H9 (cell line): Measurements from ENCODE around the gene DPH3. TPM values are rescaled to one million over a fixed set of nuclear protein-coding genes. Genes with fewer than 3 reads are reported as not detected.

Experiments
- DNase-seq: peaks from one replicate; pipeline ENCODE4 v3.0.0-alpha.2; 2017
- H2AFZ ChIP-seq: one replicate; pipeline ENCODE4 v1.6.1; 2013; ENCODE audit warnings: mild to moderate bottlenecking, low read length, control low read depth, moderate library complexity
- H2AK5ac ChIP-seq: 2 replicates; pipeline ENCODE4 v1.6.1; 2013; ENCODE audit warnings: low read length, control low read depth, mixed read lengths; ENCODE audit not compliant: insufficient read length
- H2BK120ac ChIP-seq: one replicate; pipeline ENCODE4 v1.6.1; 2013; ENCODE audit warnings: low read depth, mild to moderate bottlenecking, low read length, control low read depth, inconsistent platforms; ENCODE audit not compliant: poor library complexity, severe bottlenecking
- H2BK12ac ChIP-seq: 2 replicates; pipeline ENCODE4 v1.6.1; 2013; ENCODE audit warnings: low read length, control low read depth, mixed read lengths, low read depth; ENCODE audit not compliant: insufficient read length
- H2BK15ac ChIP-seq: 2 replicates; pipeline ENCODE4 v1.6.1; 2013; ENCODE audit warnings: low read depth, low read length, control low read depth
- H2BK20ac ChIP-seq: one replicate; pipeline ENCODE4 v1.6.1; 2013; ENCODE audit warnings: low read depth, mild to moderate bottlenecking, low read length, control low read depth, inconsistent platforms; ENCODE audit not compliant: poor library complexity, severe bottlenecking
- H2BK5ac ChIP-seq: 2 replicates; pipeline ENCODE4 v1.6.1; 2013; ENCODE audit warnings: low read length, control low read depth, mixed read lengths; ENCODE audit not compliant: insufficient read length
- H3K14ac ChIP-seq: 2 replicates; pipeline ENCODE4 v1.6.1; 2013; ENCODE audit warnings: low read length, control low read depth; ENCODE audit not compliant: insufficient read depth
- H3K18ac ChIP-seq: 2 replicates; pipeline ENCODE4 v1.6.1; 2013; ENCODE audit warnings: low read depth, mild to moderate bottlenecking, mixed read lengths, low read length, control low read depth; ENCODE audit not compliant: insufficient read length
- H3K23ac ChIP-seq: 2 replicates; pipeline ENCODE4 v1.6.1; 2013; ENCODE audit warnings: low read length, control low read depth, mixed read lengths, low read depth; ENCODE audit not compliant: insufficient read length
- H3K23me2 ChIP-seq: 2 replicates; pipeline ENCODE4 v1.6.1; 2013; ENCODE audit warnings: low read depth, mild to moderate bottlenecking, mixed read lengths, low read length, control low read depth; ENCODE audit not compliant: insufficient read length, poor library complexity, severe bottlenecking
- H3K27ac ChIP-seq: 2 replicates; pipeline ENCODE4 v1.5.1; 2013; ENCODE audit warnings: low read length, control low read depth, mixed read lengths, low read depth; ENCODE audit not compliant: insufficient read length
- H3K27me3 ChIP-seq: 2 replicates; pipeline ENCODE4 v1.6.1; 2013; ENCODE audit warnings: low read length, control low read depth, inconsistent platforms; ENCODE audit not compliant: insufficient read depth
- H3K4ac ChIP-seq: 2 replicates; pipeline ENCODE4 v1.6.1; 2013; ENCODE audit warnings: low read depth, mild to moderate bottlenecking, control low read depth, inconsistent platforms, low read length, moderate library complexity
- H3K4me1 ChIP-seq: 2 replicates; pipeline ENCODE4 v1.6.1; 2013; ENCODE audit warnings: low read length, control low read depth, inconsistent platforms; ENCODE audit not compliant: insufficient read depth
- H3K4me2 ChIP-seq: 2 replicates; pipeline ENCODE4 v1.6.1; 2013; ENCODE audit warnings: low read length, control low read depth, mixed read lengths; ENCODE audit not compliant: insufficient read length, insufficient read depth
- H3K56ac ChIP-seq: 2 replicates; pipeline ENCODE4 v1.6.1; 2013; ENCODE audit warnings: low read depth, mild to moderate bottlenecking, mixed read lengths, low read length, control low read depth; ENCODE audit not compliant: insufficient read length
- H3K79me1 ChIP-seq: 2 replicates; pipeline ENCODE4 v1.6.1; 2013; ENCODE audit warnings: low read depth, mild to moderate bottlenecking, moderate library complexity, low read length, control low read depth, inconsistent platforms; ENCODE audit not compliant: insufficient read depth, poor library complexity, severe bottlenecking
- H3K79me2 ChIP-seq: 2 replicates; pipeline ENCODE4 v1.6.1; 2013; ENCODE audit warnings: low read length, control low read depth, inconsistent platforms; ENCODE audit not compliant: insufficient read depth
- H3K9ac ChIP-seq: 2 replicates; pipeline ENCODE4 v1.6.1; 2013; ENCODE audit warnings: low read length, control low read depth, mixed read lengths; ENCODE audit not compliant: insufficient read length; ENCODE audit errors: extremely low read depth
- H3K9me3 ChIP-seq: one replicate; pipeline ENCODE4 v1.6.1; 2013; ENCODE audit warnings: low read depth, low read length, inconsistent platforms; ENCODE audit not compliant: control insufficient read depth
- H3T11ph ChIP-seq: one replicate; pipeline ENCODE4 v1.6.1; 2013; ENCODE audit warnings: mild to moderate bottlenecking, low read length, control low read depth, inconsistent platforms
- H4K20me1 ChIP-seq: one replicate; pipeline ENCODE4 v1.6.1; 2013; ENCODE audit not compliant: control insufficient read depth, insufficient read length, insufficient read depth
- H4K5ac ChIP-seq: 2 replicates; pipeline ENCODE4 v1.6.1; 2013; ENCODE audit warnings: low read depth, mild to moderate bottlenecking, mixed read lengths, low read length, control low read depth; ENCODE audit not compliant: insufficient read length
- H4K8ac ChIP-seq: replicated peaks from 2 replicates; pipeline ENCODE4 v1.6.1; 2013; ENCODE audit warnings: low read length, control low read depth, mixed read lengths, low read depth; ENCODE audit not compliant: insufficient read length
- H4K91ac ChIP-seq: 2 replicates; pipeline ENCODE4 v1.6.1; 2013; ENCODE audit warnings: low read depth, mild to moderate bottlenecking, moderate library complexity, mixed read lengths, low read length, control low read depth; ENCODE audit not compliant: insufficient read length
- H3K27ac Mint-ChIP-seq, 3 experiments: 2 replicates in 2 of 3; 3 replicates in 1 of 3; pipeline ENCODE4 v1.8.0; 2020 to 2021; ENCODE audit warnings: mixed read lengths in 3 of 3, mild to moderate bottlenecking in 1 of 3, moderate library complexity in 1 of 3
- H3K27me3 Mint-ChIP-seq: 2 replicates; pipeline ENCODE4 v1.8.0; 2021; ENCODE audit warnings: low read depth, mild to moderate bottlenecking, moderate library complexity, mixed read lengths
- H3K36me3 Mint-ChIP-seq, 3 experiments: 2 replicates in 2 of 3; 3 replicates in 1 of 3; pipeline ENCODE4 v1.8.0; 2020 to 2021; ENCODE audit warnings: low read depth in 3 of 3, mixed read lengths in 3 of 3; ENCODE audit not compliant: insufficient read depth in 1 of 3
- H3K4me1 Mint-ChIP-seq, 2 experiments: 2 replicates each; pipeline ENCODE4 v1.8.0; 2020; ENCODE audit warnings: mixed read lengths in 2 of 2
- H3K4me3 Mint-ChIP-seq, 2 experiments: 2 replicates in 1 of 2; 3 replicates in 1 of 2; pipeline ENCODE4 v1.8.0; 2020 to 2021; ENCODE audit warnings: mild to moderate bottlenecking in 2 of 2, mixed read lengths in 2 of 2, moderate library complexity in 1 of 2
- H3K9me3 Mint-ChIP-seq, 2 experiments: 2 replicates in 1 of 2; 3 replicates in 1 of 2; pipeline ENCODE4 v1.8.0; 2020; ENCODE audit warnings: mild to moderate bottlenecking in 2 of 2, mixed read lengths in 2 of 2, moderate library complexity in 1 of 2
- CTCF ChIP-seq: fragments of 200-600 bp; sonication (generic); conservative IDR thresholded peaks from 3 replicates; pipeline ENCODE4 v1.8.0; 2021; ENCODE audit warnings: antibody characterized with exemption, mild to moderate bottlenecking
- WGBS: extraction: QIAGEN DNeasy Blood & Tissue Kit; methylation state at CpG from one replicate; pipeline ENCODE4 v1.1.7; 2013; ENCODE audit warnings: missing lambda C conversion rate, low lambda C conversion rate, mixed read lengths; ENCODE audit not compliant: insufficient read length; ENCODE audit errors: extremely low coverage; 5-methylcytosine and 5-hydroxymethylcytosine counted together
- total RNA-seq: library from RNA; stranded (reverse); gene quantifications from 2 replicates; pipeline ENCODE4 v1.2.1, GENCODE V29; 2021

DPH3 gene
- total RNA-seq, 1 experiment from 2014 or later: 36.2 TPM

GRCh38 chr3:16249336-16249735, 15.4 kb downstream of the DPH3 start:
- peaks cover 0 to 4% of the 10 kb centered on the region in 2 experiments; a peak in 1 of 4 replicates for H3K4me1 Mint-ChIP-seq
- H2BK5ac ChIP-seq: no peak overlapping the region
- H3K9me3 Mint-ChIP-seq: no peaks in the 10 kb centered on the region

More at GRCh38 chr3:16249336-16249735, 15.4 kb downstream of the DPH3 start:
- no peak overlapping the region for H3K4ac ChIP-seq
- no peak overlapping the region for H3T11ph ChIP-seq
- no peak overlapping the region for H3K23ac ChIP-seq
- no peak overlapping the region for H4K91ac ChIP-seq
- H3K79me1 ChIP-seq: no peaks in the 10 kb centered on the region
- DNase-seq: peak; percentile 62
- H3K27me3 ChIP-seq: no peaks in the 10 kb centered on the region
- Mint-ChIP-seq H3K4me3 (no peak overlapping the region), H3K27me3 (no peaks in the 10 kb centered on the region; the same call in 1 of the 2 replicates), H3K27ac (no peak overlapping the region), H3K36me3 (no peaks in the 10 kb centered on the region)
- H3K56ac ChIP-seq: no peak overlapping the region
- no peak overlapping the region for H2BK15ac ChIP-seq
- no peak overlapping the region for H2AK5ac ChIP-seq
- no peaks in the 10 kb centered on the region for H3K4me1 ChIP-seq
- H3K79me2 ChIP-seq: no peaks in the 10 kb centered on the region
- no peak overlapping the region for H3K18ac ChIP-seq
- H2BK20ac ChIP-seq: no peak overlapping the region
- H3K9me3 ChIP-seq: no peaks in the 10 kb centered on the region
- H3K14ac ChIP-seq: no peak overlapping the region
- no peak overlapping the region for H4K8ac ChIP-seq
- no peak overlapping the region for H3K27ac ChIP-seq
- H2BK120ac ChIP-seq: no peak overlapping the region
- H3K9ac ChIP-seq: no peak overlapping the region
- no peak overlapping the region for H4K5ac ChIP-seq
- H3K4me2 ChIP-seq: no peak overlapping the region
- no CpG with 5 or more reads among the region's 3 CpGs for WGBS
- no peaks in the 10 kb centered on the region for H3K23me2 ChIP-seq
- peak; percentile 78 for TF ChIP-seq CTCF
- H2BK12ac ChIP-seq: no peak overlapping the region
- H4K20me1 ChIP-seq: no peaks in the 10 kb centered on the region
- H2AFZ ChIP-seq: no peak overlapping the region
